T-helper 2 cell (primary cell): ENCODE data around the gene GMIP.
A peak's percentile ranks its signal among the peaks of the same experiment; 100 is the strongest.
"Not testable (repeated sequence)": the region's sequence is repeated elsewhere in the genome, so short reads cannot be mapped to it uniquely, and the experiment has no call there.

Experiments used
- DNase-seq, 5 experiments: peaks; one replicate each; pipeline versions ENCODE4 v3.0.0 to v3.0.0-alpha.2; 2012 to 2022

Gene GMIP

DNA sequence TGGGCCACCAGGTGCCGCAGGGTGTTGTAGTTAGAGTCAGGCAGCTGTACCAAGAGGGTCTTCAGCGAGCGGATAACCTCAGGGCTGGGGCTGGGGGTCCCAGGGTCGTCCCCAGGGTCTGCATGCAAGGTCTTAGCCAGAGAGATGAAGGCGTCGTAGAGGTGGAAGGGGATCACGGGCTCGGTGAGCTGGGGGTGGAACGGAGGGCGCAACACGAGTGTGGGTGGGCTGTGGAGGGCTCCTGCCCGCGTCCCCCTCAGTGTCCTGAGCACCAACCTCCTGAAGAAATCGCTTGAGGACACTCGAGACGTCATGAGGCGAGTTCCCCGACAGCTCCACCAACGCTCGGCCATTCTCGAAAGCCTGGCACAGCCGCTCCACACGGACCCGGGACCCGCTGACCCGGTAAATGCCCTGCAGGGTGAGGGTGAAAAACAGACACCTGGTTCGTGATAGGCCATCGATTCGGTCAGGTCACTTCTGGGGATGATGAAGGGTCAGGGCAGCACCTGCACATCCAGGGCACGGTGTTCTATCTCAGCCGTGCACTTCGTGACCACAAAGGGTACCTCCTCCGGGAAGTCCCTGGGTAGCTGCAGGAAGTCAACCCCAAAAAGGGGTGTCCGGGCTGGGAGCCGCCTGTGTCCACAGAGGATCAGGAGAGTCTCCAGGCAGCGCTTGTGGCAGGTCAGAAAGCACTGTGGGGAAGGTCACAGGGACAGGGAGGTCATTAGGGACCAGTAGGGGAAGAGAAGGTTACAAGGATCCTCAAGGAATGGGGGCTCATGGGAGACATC is 8.7 kb downstream of the GMIP start:
- no peak for DNase-seq

DNA sequence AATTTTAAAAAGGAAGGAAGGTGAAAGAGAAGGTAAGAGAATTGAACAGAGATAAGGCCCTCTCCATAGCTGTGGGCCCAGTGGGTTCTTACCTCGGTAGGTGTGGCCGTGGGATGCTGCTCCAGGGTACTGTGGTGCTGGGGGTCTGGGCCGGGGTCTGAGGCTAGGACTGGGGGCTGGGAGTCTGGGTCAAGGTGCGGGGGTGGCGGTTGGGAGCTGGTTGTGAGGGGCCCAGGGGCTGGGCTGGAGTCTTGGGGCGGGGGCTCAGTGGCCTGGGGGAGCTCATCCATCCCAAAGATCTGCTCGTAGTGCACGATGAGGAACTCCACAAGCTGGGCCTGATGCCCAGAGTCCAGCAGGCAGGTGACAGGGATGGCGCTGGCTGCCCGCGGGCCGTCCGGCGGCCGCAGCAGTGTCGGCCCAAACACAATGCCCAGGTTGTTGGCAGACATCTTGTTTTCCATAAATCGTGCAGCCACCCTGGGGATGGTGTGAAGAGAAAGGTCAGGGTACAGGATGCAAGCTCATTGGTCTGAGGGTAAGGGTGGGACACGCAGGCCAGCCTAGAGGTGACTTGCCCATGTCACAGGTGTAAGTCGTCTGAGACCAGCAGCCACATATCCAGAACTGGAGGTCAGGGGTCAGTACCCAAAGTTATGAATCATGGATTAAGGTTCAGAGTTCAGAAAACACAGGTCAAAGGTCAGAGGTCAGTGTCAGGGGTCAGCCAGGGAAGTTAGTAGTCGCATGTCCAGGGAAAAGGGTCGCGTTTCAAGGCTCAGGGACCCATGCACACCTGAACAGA is 9.5 kb downstream of the GMIP start:
- DNase-seq: no peak

DNA sequence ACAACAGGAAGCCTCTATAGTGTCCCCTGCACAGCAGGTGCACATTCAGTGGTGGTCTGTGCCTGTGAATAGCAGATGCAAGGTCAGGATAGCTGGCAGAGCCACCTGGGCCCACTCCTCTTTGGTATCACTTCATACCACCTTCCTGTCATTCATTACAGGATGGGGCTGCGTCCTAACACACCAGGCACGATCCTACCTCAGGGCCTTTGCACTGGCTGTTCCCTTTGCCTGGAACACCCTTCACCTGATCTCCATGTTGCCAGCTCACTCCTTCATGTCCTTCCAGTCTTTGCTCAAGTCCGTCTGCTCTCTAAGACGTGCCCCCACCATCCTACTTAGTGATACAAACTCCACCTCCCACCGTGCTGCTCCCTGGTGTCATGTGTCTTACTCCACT is 10.8 kb downstream of the GMIP start:
- DNase-seq: no peak

DNA sequence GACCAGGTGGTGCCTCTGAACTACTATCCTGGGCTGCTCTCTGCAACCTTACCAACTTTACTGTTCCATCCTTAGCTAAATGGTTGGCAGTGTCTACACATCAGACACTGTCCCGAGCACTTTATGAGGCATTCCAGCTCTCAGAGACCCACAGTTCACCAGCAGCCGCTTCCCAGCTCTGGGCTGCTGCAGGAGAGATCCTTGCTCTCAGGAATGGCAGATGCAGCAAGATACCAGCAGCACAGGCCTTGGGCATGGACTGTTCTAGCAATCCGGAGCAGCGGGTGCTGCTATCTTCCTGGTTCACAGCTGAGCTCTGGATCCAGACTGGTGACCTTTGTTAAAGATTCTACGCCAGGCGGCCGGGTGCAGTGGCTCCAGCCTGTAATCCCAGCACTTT is 12.1 kb downstream of the GMIP start:
- no peak for DNase-seq

DNA sequence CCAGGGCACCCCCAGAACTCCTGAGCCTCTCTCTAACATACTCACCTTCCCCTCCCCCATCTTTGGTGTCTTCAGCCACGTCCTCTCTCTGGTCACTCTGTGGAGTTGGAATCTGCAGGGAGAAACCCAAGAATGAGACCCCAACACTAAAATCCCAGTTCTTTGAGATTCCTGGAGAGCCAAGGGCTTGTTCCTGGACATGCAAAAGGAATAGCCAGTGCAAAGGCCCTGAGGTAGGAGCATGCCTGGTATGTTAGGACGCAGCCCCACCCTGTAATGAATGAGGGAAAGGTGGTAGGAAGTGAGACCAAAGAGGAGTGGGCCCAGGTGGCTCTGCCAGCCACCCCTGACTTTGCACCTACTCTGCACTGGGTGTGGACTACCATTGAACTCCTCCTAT is 13.0 kb downstream of the GMIP start:
- no peak for DNase-seq

DNA sequence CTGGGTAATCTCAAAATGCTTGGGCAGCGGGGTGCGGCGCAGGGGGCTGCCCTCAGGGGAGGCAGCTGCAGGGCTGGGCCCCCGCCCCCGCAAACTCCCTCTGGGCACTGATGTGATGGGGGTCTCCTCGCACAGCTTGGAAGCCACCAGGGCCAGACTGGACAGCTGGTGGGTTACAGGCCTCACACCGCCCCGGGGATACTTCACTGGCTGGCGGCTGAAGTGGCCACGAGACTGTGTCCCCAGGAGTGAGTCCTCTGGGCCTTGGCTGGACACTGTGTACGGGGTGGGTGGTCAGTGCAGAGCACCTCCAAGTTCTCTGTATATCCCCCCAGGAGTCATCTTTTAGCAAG is 13.4 kb downstream of the GMIP start:
- DNase-seq: no peak

DNA sequence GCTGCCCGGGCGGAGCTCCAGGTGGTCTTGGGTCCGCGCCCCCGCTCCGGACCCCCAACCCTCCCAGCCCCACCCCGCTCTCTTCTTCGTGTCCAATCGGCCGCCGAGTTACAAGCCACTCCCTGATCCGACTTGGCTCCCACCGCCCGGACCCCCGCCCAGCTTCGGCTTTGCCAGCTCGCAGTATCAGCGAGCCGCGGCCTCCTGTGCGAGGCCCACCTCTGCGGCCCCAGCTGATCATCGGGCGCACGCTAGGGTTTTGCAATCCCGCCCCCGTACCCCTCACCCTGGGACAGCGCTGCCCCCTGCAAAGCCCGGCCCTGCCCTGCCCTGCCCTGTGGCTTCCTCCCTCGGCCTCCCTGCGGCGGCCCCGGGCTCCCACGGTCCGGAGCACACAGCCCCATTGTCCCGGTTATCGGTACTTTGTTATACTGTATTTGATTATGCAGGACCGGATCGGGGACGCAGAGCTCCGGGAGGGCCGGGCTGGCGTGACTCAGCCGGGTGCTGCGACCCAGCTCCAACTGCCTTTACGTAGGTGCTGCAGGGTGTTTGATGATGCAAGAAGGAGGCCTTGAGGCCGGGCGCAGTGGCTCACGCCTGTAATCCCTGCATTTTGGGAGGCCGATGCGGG is 14.8 kb downstream of the GMIP start:
- peak in 2 of 5 experiments; percentile 17 to 41 for DNase-seq

DNA sequence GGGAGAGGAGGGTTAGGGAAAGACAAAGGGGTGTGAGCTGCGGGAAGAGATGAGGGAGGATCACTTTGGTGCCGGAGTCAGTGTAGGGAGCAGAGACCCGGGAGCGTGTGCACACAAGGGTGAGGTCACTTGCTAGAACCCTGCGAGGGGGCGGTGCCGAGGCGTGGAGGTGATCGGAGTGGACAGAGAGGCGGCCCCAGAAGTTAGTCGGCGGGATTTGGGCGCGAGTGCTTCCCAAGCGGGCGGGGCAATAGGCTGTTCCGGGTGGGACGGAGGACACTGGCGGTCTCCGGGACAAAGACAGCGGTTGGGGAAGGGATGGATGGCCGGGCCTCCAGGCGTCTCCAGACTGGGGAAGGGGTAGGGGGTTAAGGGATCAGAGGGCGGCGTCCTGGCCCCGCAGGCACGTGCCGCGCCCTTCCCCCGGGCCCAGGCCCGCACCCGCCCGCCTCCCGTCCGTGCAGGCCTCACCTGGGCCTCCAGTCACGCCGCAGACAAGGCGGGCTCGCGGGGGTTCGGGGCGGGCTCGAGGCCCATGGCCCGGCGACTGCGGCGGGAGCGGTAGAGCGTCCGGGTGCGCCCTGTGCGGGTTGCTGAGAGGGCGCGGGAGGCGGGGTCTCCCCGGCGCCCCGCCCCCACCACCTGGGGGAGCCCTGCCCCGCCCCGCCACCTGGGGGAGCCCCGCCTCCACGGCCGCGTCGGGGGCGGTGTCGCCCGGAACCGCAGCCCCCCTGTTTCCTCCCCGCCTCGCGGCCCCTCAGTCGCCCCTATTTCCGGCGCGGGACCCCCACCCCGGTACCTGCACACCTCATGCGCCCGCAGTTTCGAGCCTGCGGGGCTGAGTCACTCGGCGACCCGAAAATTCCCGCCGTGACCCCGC is 15.6 kb downstream of the GMIP start, which contains the start of gene LPAR2:
Gene LPAR2, minus strand, starts transcription at position 600 of the 880 bp plus-strand sequence. CDS start 945 bp downstream, outside the sequence.
- peak; percentile 51 to 81 (median 75) for DNase-seq

DNA sequence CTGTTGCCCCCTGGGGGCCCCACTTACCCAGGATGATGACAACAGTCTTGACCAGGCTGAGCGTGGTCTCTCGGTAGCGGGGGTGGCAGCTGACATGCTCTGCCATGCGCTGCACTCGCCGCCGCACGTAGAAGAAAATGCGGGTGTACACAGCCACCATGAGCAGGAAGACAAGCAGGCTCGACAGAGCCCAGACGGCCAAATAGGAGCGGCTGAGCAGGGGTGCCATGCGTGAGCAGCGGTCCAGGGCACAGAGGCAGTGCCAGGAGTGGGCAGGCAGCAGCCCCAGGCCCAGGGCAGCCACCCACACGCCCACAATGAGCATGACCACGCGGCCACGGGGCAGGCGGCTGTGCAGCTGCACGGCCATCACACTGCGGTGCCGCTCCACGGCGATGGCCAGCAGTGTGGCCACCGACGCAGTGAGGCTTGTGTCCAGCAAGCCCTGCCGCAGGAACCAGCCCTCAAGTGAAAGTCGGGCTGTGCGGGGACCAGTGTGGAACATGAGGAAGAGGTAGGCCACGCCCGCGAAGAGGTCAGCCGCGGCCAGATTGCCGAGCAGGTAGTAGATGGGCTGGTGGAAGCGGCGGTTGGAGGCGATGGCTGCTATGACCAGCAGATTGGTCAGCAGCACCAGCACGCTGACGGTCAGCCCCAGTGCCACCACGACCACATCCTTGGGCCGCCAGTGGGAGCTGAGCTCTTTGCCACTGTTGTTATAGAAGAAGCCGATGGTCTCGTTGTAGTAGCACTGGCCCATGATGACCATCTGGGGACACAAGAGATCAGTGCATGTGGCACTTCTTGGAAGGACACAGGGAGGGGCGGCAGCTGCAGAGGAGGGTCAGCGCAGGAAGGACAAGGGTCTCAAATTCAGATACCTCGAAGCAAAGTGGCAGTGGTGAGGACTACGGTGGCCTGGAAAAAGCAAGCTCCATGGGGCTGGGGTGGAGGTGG is 16.7 kb downstream of the GMIP start:
- no peak for DNase-seq

DNA sequence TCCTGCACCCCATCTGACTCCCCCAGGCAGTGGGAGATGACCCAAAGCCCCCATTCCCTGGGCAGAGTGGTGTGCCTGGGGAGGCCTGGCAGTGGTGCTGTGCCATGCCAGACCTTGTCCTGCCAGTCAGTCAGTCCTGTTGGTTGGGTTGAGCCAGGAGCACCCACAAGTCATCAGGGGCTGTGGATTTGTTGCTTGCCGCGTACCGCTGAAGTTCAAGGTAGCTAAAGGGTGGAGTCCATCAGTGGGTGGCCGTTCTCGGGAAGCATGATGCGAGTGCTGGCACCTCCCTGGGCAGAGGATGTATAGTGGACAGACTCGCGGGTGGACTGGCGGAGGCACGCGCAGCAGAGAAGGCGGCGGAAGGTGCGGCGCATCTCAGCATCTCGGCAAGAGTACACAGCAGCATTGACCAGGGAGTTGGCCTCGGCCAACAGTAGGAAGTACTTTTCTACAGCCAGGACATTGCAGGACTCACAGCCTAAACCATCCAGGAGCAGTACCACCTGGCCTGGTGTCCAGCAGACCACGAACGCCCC is 19.4 kb downstream of the GMIP start:
- no peak for DNase-seq

DNA sequence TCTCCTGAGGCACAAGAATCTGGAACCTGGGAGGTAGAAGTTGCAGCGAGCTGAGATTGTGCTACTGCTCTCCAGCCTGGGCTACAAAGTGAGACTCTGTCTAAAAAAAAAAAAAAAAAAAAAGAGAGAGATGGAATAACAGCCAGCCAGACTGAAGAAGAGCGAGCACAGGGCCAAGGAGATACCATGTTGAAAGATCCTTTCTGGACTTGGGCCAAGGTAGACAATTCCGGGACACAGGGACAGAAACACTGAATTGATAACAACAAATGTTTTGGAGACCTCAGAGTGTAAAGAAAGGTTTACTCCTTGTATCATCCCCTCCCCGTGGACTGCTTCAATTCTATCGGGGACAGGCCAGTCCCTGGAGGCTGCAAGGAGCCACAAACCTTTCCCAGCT is 20.1 kb downstream of the GMIP start:
- DNase-seq: no peak

DNA sequence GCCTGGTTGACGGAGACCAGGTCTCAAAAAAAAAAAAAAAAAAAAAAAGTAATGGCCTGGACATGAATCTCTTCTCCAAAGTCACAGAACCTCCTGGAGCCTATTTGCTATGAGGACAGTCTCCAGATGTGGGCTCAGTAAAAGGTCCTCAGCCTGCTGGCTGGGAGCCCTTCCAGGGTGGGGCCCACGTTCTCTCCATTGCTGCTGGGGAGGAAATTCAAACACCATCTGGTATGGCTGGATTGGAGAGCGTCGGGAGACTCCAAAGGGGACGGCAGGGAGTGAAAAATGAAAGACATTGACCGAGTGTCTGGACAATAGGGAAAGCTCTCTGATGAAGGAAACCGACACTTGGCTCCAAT is 23.6 kb downstream of the GMIP start:
- no peak for DNase-seq

DNA sequence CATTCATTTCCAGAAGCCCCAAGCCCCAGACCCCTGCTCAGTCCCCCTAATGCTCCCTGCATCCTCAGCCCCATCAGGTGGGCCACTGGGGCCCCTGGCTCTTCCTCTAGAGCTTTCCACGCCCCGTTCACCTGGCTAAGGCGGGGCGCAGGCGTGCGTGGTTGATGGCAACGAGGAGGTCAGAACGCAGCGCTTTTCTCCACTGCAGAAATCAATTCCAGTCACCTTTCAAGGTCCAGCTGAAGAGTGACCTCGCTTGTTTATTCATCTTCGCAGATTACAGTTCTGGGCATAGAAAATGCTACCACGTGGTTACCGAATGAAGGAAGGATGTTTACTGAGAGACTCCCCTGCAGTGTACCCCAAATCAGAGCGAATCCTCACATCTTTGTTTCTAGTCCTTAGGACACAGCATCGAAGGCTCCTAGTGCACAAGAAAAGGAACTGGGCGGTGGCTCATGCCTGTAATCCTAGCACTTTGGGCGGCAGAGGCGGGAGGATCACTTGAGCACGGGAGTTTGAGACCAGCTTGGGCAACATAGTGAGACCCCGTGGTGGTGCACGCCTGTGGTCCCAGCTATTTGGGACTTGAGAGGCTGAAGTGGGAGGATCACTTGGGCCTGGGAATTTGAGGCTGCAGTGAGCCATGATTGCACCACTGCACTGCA is 24.1 kb downstream of the GMIP start:
- DNase-seq: no peak

DNA sequence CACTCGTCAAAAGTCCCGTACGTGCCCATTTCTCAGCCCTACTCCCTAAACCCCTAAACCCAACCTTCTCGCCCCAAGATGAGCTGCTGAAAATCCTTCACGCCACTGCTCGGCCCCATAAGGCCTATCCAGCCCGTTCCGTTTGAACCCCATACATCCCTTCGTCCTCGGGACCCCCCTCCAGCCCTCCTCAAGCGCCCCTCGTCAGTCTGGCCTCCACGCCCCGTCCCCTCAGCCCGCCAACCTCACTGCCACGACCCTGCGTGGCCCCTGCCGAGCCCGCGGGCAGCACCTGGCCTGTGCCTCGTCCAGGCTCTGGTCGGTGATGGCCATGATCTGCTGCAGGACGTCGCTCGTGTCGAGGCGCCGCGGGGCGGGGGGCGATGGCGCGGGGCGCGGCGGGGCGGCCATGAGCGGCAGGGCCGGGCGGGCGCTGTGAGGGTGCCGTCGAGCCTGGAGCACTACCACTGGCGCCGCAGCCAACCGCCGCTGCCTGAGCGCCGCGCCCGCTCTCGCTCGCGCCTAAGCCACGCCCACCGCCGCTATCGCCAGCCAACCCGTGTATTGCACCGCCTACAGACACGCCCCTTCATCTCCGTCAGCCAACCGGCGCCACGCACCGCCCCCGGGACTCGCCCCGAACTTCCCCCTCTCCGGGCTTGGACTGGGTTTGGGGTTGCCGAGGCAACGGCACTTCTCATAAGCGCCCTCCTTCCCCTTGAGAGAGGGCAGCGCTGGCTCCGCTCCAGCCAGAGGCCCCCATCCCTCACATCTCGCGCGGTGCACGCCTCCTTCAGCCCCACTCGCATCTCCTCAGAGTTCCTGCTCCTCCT is 25.0 kb downstream of the GMIP start, which contains the start of gene PBX4:
Gene PBX4, minus strand, starts transcription at position 469 of the 833 bp plus-strand sequence. Its CDS starts 58 bp downstream, at position 411.
- DNase-seq: peak; percentile 98 to 99 (median 99)

DNA sequence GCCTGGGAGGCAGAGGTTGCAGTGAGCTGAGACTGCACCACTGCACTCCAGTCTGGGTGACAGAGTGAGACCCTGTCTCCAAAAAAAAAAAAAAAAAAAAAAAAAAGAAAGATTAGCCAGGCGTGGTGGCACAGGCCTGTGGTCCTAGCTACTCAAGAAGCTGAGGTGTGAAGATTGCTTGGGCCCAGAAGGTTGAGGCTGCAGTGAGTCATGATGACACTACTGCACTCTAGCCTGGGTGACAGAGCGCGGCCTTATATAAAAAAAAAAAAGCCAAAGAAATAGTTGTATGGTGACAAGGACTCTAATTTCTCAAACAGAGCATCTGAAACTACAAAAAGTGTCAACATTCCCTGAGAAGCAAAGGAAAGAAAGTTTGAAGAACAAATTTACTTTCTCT is 28.4 kb downstream of the GMIP start:
- peak in 2 of 5 experiments; percentile 63 to 65 for DNase-seq

DNA sequence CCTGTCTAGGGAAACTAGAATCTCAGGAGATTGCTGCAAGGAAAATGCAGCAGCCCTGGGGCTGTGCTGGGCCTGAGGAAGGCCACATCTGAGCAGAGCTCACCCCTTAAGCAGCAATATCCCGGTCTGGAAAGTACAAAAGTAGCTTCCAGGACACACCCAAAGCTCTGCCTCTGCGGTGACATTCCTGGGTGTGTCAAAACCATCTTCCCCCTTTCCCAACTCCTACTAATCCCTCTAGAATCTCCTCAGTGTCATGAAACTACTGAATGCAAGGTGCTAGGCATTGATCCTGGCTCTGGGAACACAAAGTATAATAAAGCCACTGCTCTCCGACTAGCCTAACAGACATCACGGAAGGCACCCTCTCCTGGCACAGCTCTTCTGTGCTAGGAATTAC is 30.0 kb downstream of the GMIP start:
- DNase-seq: no peak

DNA sequence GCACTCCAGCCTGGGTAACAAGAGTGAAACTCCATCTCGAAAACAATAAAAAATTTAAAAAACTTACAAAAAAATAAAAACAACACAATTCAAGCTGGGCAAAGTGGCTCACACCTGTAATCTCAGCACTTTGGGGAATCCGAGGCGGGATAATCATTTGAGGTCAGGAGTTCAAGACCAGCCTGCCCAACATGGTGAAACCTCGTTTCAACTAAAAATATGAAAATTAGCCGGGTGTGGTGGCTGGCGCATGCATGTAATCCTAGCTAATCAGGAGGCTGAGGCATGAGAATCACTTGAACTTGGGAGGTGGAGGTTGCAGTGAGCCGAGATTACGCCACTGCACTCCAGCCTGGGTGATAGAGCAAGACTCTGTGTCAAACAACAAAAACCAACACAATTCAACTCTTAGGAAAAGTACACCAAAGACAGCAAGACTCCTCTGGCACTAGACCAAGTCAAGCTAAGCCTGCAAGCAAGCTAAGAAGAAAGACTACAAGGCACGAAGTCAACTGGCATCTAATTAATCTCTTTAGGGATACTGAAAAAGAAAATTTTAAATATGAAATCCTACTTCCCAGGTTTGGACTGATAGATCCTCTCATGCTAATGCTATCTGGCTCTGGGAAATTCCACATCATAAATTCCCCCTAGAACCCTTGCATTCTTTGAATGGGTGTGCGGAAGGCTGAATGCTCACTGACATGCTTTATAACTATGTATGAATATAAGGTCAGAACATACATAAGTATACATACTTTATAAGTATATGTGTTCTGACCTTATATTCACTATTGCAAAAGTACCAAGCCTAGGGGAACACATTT is 32.9 kb downstream of the GMIP start:
- no peak for DNase-seq

DNA sequence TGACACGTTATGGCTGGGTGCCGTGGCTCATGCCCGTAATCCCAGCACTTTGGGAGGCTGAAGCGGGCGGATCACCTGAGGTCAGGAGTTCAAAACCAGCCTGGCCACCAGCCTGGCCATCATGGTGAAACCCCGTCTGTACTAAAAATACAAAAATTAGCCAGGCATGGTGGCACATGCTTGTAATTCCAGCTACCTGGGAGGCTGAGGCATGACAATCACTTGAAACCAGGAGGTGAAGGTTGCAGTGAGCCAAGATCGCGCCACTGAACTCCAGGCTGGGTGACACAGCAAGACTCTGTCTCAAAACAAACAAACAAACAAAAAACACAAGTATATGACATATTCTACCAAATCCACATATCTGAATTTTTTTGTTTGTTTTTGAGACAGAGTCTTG is 36.8 kb downstream of the GMIP start:
- not testable (repeated sequence) for DNase-seq
